Heart left ventricle (tissue), 16 donors: Measurements from ENCODE around the gene ITGA11. TPM values are rescaled to one million over a fixed set of nuclear protein-coding genes. Genes with fewer than 3 reads are reported as not detected.
"Not testable (repeated sequence)": the region's sequence is repeated elsewhere in the genome, so short reads cannot be mapped to it uniquely, and the experiment has no call there.

Experiments
- ATAC-seq, 4 donors: fragments of 200-7000 bp; cut with Tn5 transposase; one replicate each; pipeline ENCODE4 v1.9.1; 2020 to 2022; ENCODE audit warnings: moderate library complexity in 4 of 4, mild to moderate bottlenecking in 3 of 4, moderate number of reproducible peaks in 1 of 4
- DNase-seq, 5 donors: peaks; one replicate each; pipeline ENCODE4 v3.0.0-alpha.2; 2020
- H3K27ac ChIP-seq, 12 donors: fragments of 200-600 bp; sonication (generic) in 4 of 12; one replicate each; pipeline versions ENCODE4 v1.5.0 to v1.8.0; 2016 to 2022; ENCODE audit warnings: mild to moderate bottlenecking in 2 of 12
- H3K27me3 ChIP-seq, 9 donors: fragments of 200-600 bp; sonication (generic) in 2 of 9; one replicate each; pipeline versions ENCODE4 v1.5.1 to v1.8.0; 2016 to 2022; ENCODE audit warnings: mild to moderate bottlenecking in 3 of 9
- H3K36me3 ChIP-seq, 9 donors: fragments of 200-600 bp; sonication (generic) in 2 of 9; one replicate each; pipeline versions ENCODE4 v1.5.0 to v1.8.0; 2018 to 2022; ENCODE audit warnings: mild to moderate bottlenecking in 2 of 9
- H3K4me1 ChIP-seq, 12 donors: fragments of 200-600 bp; sonication (generic) in 4 of 12; one replicate each; pipeline versions ENCODE4 v1.5.0 to v1.8.0; 2016 to 2022; ENCODE audit warnings: mild to moderate bottlenecking in 3 of 12
- H3K4me3 ChIP-seq, 12 donors: fragments of 200-600 bp; sonication (generic) in 4 of 12; one replicate each; pipeline versions ENCODE4 v1.5.0 to v1.8.0; 2017 to 2022; ENCODE audit warnings: mild to moderate bottlenecking in 9 of 12, moderate library complexity in 4 of 12
- H3K9me3 ChIP-seq, 12 donors: fragments of 200-600 bp; sonication (generic) in 4 of 12; one replicate each; pipeline versions ENCODE4 v1.5.0 to v1.8.0; 2016 to 2022; ENCODE audit warnings: mild to moderate bottlenecking in 1 of 12
- CTCF ChIP-seq, 12 donors: fragments of 200-600 bp; sonication (generic) in 4 of 12; IDR thresholded peaks; one replicate each; pipeline versions ENCODE4 v1.5.0 to v1.8.0; 2018 to 2022; ENCODE audit warnings: antibody characterized with exemption in 12 of 12, mild to moderate bottlenecking in 5 of 12
- POLR2A ChIP-seq, 2 donors: fragments of 450-650 bp; IDR thresholded peaks; one replicate each; pipeline ENCODE4 v1.6.1; 2017; ENCODE audit warnings: antibody characterized with exemption in 2 of 2, mild to moderate bottlenecking in 2 of 2, moderate library complexity in 2 of 2
- WGBS, 4 donors: extraction: QIAGEN DNeasy Blood & Tissue Kit in 2 of 4; methylation state at CpG; one replicate each; pipeline versions ENCODE4 v1.1.5 to v1.1.7; 2013 to 2018; 5-methylcytosine and 5-hydroxymethylcytosine counted together
- intact Hi-C, 10 donors: fragments of 100-400 bp; cut with DNase I; formaldehyde crosslinking; loops; one replicate each; pipeline versions ENCODE4 v1.11.1 to v1.14.2; 2022
- polyA plus RNA-seq, 2 donors: library from polyadenylated mRNA; stranded (reverse); fragments of 200-250 nt; gene quantifications; one replicate each; pipeline ENCODE4 v1.2.3, GENCODE V29; 2013
- total RNA-seq, 9 donors: library from RNA; depleted of rRNA in 2 of 9; stranded (reverse); fragments of >200 nt in 2 of 9; fragmentation: NEBNext Ultra II Directional in 3 of 9; extraction: Animal tissue kit (Norgen Biotek cat#: 25700) in 3 of 9; gene quantifications; one replicate each; pipeline versions ENCODE4 v1.1.0 to v1.2.4, GENCODE V29; 2016 to 2023
- donor health status: ischemic (EF 13 %, LVEDD 7.1; RV severe dilation, severe dysfunction).
- donor health status: healthy with polysubstance abuse.
- donor health status: DM: no; HTN: yes; CAD: no.
- donor health status: DM: no; HTN: no; CAD: no.
- donor health status: ischemic (EF 25% LVEDD 6.9; RV normal size, moderate dysfunction).
- donor health status: ischemic (EF 25% LVEDD 5.7; RV mildly dilated, moderate dysfunction).
- donor health status: healthy.
- donor health status: DM: yes; HTN: yes; CAD: no.
- donor health status: ischemic (EF 35%, LVEDD 5.7; RV mildly dilated, moderate dysfunction).
- donor health status: nonischemic (EF 11% LVEDD 7.7; RV severe dilation, severe dysfunction).
- donor health status: DM: yes; HTN: yes; CAD: no.
- donor health status: PGD.
- donor health status: ischemic (EF 29% LVEDD 5.4; RV normal size, mild dysfunction).
- donor health status: nonischemic (EF 23%, LVEDD 6.1; RV moderate dilation, normal function).

Gene ITGA11
- total and polyA plus RNA-seq, 11 donors, result 2.1 to 35.5 (median 12.1) TPM

- no peak for ATAC-seq
Measured at GRCh38 chr15:68399096-68400065, 32.6 kb downstream of the ITGA11 start.

DNA sequence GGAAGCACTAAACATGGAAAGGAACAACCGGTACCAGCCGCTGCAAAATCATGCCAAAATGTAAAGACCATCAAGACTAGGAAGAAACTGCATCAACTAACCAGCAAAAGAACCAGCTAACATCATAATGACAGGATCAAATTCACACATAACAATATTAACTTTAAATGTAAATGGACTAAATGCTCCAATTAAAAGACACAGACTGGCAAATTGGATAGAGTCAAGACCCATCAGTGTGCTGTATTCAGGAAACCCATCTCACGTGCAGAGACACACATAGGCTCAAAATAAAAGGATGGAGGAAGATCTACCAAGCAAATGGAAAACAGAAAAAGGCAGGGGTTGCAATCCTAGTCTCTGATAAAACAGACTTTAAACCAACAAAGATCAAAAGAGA is 34.0 kb downstream of the ITGA11 start:
- H3K4me1 ChIP-seq, H3K36me3 ChIP-seq, ATAC-seq, intact Hi-C loops, H3K27me3 ChIP-seq, H3K27ac ChIP-seq, H3K4me3 ChIP-seq, DNase-seq: not testable (repeated sequence)
- H3K9me3 ChIP-seq, result peaks cover 0 to 19% (median 0%) of the 10 kb centered on the region in 12 donors
- 96 to 100% methylated on average over 2 of the region's 3 CpGs; no CpG with 5 or more reads in 2 of the 4 donors for WGBS, 4 donors

More at GRCh38 chr15:68399096-68400065, 32.6 kb downstream of the ITGA11 start:
- Histone ChIP-seq H3K27ac (no peak overlapping the region), H3K9me3 (peaks cover 0 to 11% (median 0%) of the 10 kb centered on the region in 12 donors), H3K4me1 (no peaks in the 10 kb centered on the region), H3K4me3 (no peak overlapping the region), H3K36me3 (no peaks in the 10 kb centered on the region), H3K27me3 (no peaks in the 10 kb centered on the region)
- no peak for TF ChIP-seq POLR2A (IDR thresholded peaks at IDR 0.05)
- TF ChIP-seq CTCF (IDR thresholded peaks at IDR 0.05), result no peak
- no peak for DNase-seq
- intact Hi-C loops, result no loop called here
- 91 to 92% (median 92%) methylated on average over 5 of the region's 5 CpGs for WGBS, 4 donors

- no peaks in the 10 kb centered on the region for H3K27me3 ChIP-seq
- no peak overlapping the region for H3K27ac ChIP-seq
- H3K4me1 ChIP-seq, result peaks cover 0 to 4% (median 0%) of the 10 kb centered on the region in 12 donors
- DNase-seq, result no peak
- intact Hi-C loops, result no loop called here
- WGBS, 4 donors, result 88 to 98% (median 92%) methylated on average over 1 of the region's 1 CpG
- ATAC-seq, result no peak
- peaks cover 0 to 23% (median 0%) of the 10 kb centered on the region in 12 donors for H3K9me3 ChIP-seq
- no peak for TF ChIP-seq CTCF (IDR thresholded peaks at IDR 0.05)
- TF ChIP-seq POLR2A (IDR thresholded peaks at IDR 0.05), result no peak
- H3K4me3 ChIP-seq, result no peak overlapping the region
- H3K36me3 ChIP-seq, result peaks cover 0 to 3% (median 0%) of the 10 kb centered on the region in 9 donors
Measured at GRCh38 chr15:68396068-68396467, 35.9 kb downstream of the ITGA11 start.

- TF ChIP-seq POLR2A (IDR thresholded peaks at IDR 0.05) (no peak), CTCF (IDR thresholded peaks at IDR 0.05) (no peak)
- Histone ChIP-seq H3K4me1 (peaks cover 0 to 16% (median 0%) of the 10 kb centered on the region in 12 donors), H3K36me3 (peaks cover 0 to 3% (median 0%) of the 10 kb centered on the region in 9 donors), H3K4me3 (no peak overlapping the region), H3K27ac (no peak overlapping the region), H3K27me3 (peaks cover 0 to 4% (median 0%) of the 10 kb centered on the region in 9 donors), H3K9me3 (peaks cover 0 to 11% (median 0%) of the 10 kb centered on the region in 12 donors)
- WGBS, 4 donors, result 95 to 100% (median 98%) methylated on average over 2 of the region's 2 CpGs
- DNase-seq (peak in 1 of 5 donors; percentile 11), ATAC-seq (no peak)
- intact Hi-C loops, result no loop called here
Measured at GRCh38 chr15:68391121-68391520, 40.8 kb downstream of the ITGA11 start.
